Umbilical cord (tissue), 2 donors: ENCODE measurements around the gene PLEKHN1. TPM values are rescaled to one million over a fixed set of nuclear protein-coding genes. Genes with fewer than 3 reads are reported as not detected.

Experiments used
- DNase-seq: peaks from one replicate; pipeline ENCODE4 v3.0.0-alpha.2; 2015; ENCODE audit warnings: low spot score
- total RNA-seq: library from RNA; depleted of rRNA; stranded (reverse); fragments of >200 nt; gene quantifications from one replicate; pipeline ENCODE4 v1.2.3, GENCODE V29; 2014; ENCODE audit warnings: low replicate concordance; ENCODE audit not compliant: insufficient read depth

PLEKHN1 gene
- total RNA-seq, 1 donor from 2014 or later = 1.2 TPM

DNA sequence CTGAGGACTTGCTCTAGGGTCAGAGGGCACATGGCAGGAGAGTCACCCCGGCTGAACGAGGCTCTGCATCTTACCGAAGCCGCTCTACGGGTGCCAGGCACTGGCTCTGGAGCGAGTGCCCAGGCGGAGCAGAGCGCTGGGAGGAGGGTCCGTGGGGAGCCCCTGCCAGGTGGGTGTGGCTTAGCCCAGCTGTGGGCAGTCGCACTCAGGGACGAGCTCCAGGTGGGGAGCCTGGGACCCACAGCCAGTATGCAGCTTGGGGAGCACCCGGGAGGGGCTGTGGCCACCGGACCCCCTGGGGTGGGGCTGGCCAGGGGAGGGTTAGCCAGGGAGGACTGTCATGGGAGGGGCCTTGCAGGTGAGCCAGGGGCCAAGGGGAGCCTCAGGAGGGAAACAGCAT is 57.4 kb downstream of the PLEKHN1 start:
- no peak for DNase-seq

DNA sequence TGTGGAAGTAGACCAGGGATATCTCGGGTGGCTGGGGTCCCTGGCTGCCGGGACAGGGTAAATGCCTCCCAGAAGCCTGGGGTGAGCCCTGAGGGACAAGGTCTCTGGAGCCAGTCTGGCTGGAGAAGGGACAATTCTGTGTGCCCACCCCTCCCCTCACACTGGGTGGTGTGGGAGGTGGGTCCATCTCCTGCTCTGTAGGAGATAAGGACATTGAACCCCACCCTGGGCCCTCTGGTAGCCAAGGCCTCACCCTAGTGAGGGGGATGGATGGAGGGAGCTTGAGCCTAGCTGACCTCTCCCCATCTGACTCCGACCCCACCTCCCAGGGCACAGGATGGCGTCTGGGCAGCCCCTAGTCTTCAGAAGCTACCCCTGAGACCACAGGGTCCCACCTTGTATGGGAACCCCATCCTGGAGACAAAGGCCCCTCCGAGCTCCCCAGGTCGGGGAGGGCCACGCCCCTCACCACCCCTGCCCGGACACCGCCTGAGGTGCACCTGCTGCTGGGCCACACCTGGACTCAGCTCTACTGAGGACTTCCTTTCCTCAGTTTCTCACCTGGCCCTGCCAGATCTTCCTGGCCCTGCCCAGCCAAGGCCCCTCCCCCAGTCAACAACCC is 58.0 kb downstream of the PLEKHN1 start:
- DNase-seq = no peak

DNA sequence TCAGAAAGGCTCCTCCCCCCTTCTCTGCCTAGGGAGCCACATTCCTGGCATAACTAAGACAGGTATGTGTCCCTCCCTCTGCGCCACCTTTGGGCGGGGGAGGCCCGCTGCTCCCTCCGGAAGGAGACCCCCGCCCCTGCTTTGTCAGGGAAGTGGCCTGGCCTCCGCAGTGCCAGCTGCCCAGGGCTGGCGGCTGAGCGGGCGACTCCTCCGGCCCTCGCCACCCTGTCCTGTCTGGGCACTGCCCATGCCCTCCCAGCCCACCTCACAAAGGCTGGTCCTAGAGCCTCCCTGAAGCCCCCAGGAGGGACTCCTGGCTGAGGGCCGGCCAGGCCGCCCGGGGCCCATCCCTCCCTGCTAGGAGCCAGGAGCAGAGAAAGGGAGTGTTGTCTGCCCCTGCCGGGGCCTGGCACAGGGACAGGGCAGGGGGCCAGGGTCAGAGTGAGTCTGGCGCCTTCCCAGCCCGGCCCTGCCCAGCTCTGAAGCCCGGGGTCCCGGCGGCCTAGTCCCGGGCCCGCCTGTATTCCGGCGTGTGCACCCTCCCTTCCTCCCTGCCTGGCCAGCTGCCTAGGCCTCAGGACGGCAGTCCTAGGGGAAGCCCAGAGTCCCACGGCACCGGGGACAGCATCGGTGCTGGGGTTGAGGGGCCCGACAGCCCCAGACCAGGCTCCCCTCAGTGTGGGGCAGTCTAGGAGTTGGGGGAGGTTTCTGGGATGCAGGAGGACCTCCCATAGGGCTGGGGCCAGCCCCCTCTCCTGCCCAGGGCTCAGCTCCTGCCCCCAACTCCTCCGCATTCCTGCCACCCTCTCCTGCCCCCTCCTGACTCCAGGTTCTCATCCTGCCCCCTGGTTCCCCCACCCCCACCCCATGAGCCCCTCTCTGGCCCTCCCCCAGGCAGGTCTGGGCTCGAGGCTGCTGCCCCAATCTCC is 58.8 kb downstream of the PLEKHN1 start:
- peak; percentile 60 for DNase-seq

Other genes starting within 250 kb of the PLEKHN1 start
- gene SAMD11, start 42.6 kb upstream of the PLEKHN1 start, total RNA-seq = 11.1 TPM
- 26.2 TPM for gene NOC2L, start 7.2 kb upstream of the PLEKHN1 start, total RNA-seq
- gene KLHL17, start 5.9 kb upstream of the PLEKHN1 start, total RNA-seq = 3.4 TPM
- gene PERM1, start 15.6 kb downstream of the PLEKHN1 start, total RNA-seq = 0.96 TPM
- 40.2 TPM for gene HES4, start 33.6 kb downstream of the PLEKHN1 start, total RNA-seq
- 54.9 TPM for gene ISG15, start 47.0 kb downstream of the PLEKHN1 start, total RNA-seq
- gene AGRN, start 53.6 kb downstream of the PLEKHN1 start, total RNA-seq = 68.4 TPM
- gene RNF223, start 107.8 kb downstream of the PLEKHN1 start, total RNA-seq = 1.9 TPM
- gene C1orf159, start 149.6 kb downstream of the PLEKHN1 start, total RNA-seq = 7.7 TPM
- not detected for gene TTLL10, start 207.4 kb downstream of the PLEKHN1 start, total RNA-seq
- gene TNFRSF18, start 240.1 kb downstream of the PLEKHN1 start, total RNA-seq = not detected
- not detected for gene TNFRSF4, start 247.7 kb downstream of the PLEKHN1 start, total RNA-seq